22Rv1 (cell line): ENCODE data around the gene SEC14L2.
"Not testable (repeated sequence)": the region's sequence is repeated elsewhere in the genome, so short reads cannot be mapped to it uniquely, and the experiment has no call there.

ENCODE experiments used
- H3K27ac ChIP-seq: fragments of 450-650 bp; 2 replicates; pipeline ENCODE4 v1.5.1; 2017
- ZFX ChIP-seq: fragments of 450-650 bp; IDR thresholded peaks from 2 replicates; pipeline ENCODE4 v1.6.1; 2017; ENCODE audit warnings: antibody characterized with exemption, borderline replicate concordance
- TF ChIP-seq, protein P1 (sequence below): fragments of 450-650 bp; IDR thresholded peaks from 2 replicates; pipeline ENCODE4 v1.5.1; 2017; ENCODE audit warnings: mild to moderate bottlenecking

Gene SEC14L2

GRCh38 chr22:30460147-30460546 lies 63.3 kb downstream of the SEC14L2 start:
- TF ChIP-seq, protein P1, sequence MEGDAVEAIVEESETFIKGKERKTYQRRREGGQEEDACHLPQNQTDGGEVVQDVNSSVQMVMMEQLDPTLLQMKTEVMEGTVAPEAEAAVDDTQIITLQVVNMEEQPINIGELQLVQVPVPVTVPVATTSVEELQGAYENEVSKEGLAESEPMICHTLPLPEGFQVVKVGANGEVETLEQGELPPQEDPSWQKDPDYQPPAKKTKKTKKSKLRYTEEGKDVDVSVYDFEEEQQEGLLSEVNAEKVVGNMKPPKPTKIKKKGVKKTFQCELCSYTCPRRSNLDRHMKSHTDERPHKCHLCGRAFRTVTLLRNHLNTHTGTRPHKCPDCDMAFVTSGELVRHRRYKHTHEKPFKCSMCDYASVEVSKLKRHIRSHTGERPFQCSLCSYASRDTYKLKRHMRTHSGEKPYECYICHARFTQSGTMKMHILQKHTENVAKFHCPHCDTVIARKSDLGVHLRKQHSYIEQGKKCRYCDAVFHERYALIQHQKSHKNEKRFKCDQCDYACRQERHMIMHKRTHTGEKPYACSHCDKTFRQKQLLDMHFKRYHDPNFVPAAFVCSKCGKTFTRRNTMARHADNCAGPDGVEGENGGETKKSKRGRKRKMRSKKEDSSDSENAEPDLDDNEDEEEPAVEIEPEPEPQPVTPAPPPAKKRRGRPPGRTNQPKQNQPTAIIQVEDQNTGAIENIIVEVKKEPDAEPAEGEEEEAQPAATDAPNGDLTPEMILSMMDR = no peak
- TF ChIP-seq ZFX = no peak
- H3K27ac ChIP-seq = no peak overlapping the region

DNA sequence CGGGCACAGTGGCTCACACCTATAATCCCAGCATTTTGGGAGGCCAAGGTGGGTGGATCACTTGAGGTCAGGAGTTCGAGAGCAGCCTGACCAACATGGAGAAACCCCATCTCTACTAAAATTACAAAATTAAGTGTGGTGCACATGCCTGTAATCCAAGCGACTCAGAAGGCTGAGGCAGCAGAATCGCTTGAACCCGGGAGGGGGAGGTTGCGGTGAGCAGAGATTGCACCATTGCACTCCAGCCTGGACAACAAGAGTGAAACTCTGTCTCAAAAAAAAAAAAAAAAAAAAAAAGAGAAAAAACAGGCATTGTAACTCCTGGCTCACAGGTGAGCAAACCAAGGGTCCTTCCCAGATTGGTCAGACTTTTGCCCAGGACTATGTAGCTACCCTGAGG lies 63.7 kb downstream of the SEC14L2 start:
- not testable (repeated sequence) for H3K27ac ChIP-seq

GRCh38 chr22:30469165-30469564 lies 72.3 kb downstream of the SEC14L2 start:
- H3K27ac ChIP-seq = no peak overlapping the region
- no peak for TF ChIP-seq ZFX
- TF ChIP-seq, protein P1 = no peak

GRCh38 chr22:30470655-30471054 lies 73.8 kb downstream of the SEC14L2 start:
- TF ChIP-seq, protein P1 = no peak
- no peak for TF ChIP-seq ZFX
- no peak overlapping the region for H3K27ac ChIP-seq

- TF ChIP-seq, protein P1 = no peak
- no peak for TF ChIP-seq ZFX
- H3K27ac ChIP-seq = no peak within 1 kb of the TSS
Measured at GRCh38 chr22:30471616-30472318, 74.9 kb downstream of the SEC14L2 start, which contains the start of gene SEC14L3. Gene SEC14L3, minus strand, starts transcription at chr22:30472017. Its CDS starts 59 bp downstream, at chr22:30471958.

DNA sequence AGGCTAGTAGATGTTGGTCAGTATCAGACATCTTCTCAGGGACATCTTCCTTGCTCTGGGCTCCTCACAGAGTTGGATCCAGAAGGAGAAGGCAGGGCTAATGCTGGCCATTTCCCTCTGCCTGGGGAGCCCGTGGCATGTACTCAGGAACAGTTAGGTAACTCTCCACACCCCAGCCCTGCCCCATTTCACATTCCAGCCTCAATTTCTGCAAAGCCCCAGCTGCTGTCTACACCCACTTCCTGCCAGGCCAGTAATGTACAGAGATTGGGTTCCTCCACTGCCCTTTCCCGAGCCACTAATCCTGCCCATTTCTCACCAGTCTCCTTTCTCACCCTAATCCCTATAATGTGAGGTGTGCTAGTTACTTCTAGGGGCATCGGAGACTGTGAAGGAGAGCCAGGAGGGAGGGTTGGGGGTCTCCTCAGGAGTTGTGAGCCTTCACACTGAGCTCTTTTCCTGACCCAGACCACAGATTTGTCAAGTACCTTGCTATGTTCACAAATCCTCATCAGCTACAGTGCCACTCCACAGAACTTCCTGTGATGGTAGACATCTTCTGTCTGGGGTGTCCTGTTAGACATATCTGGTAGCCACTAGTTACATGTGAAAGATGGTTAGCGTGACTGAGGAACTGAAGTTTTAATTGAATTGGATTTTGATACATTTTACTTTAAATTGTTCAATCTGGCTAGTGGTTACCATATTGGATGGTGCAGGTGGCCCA lies 76.3 kb downstream of the SEC14L2 start:
- no peak overlapping the region for H3K27ac ChIP-seq
- TF ChIP-seq ZFX = no peak
- TF ChIP-seq, protein P1 = no peak

DNA sequence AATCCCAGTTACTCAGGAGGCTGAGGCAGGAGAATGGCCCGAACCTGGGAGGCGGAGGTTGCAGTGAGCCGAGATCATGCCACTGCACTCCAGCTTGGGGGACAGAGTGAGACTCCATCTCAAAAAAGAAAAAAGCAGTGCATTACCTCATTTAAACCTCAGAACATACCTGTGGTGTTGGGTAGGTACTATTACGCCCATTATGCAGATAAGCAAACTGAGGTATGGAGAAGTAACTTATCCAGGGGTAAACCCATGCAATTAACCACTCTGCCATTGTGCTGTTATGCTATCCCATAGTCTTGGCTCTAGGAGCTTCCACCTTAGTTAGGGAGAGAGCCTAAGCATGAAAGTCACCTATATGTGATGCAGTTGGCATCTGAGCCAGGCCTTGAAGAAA lies 77.3 kb downstream of the SEC14L2 start:
- TF ChIP-seq, protein P1 = no peak
- TF ChIP-seq ZFX = no peak
- H3K27ac ChIP-seq = no peak overlapping the region
